Measurements from ENCODE around the gene C1QL1.

C1QL1 gene

DNA sequence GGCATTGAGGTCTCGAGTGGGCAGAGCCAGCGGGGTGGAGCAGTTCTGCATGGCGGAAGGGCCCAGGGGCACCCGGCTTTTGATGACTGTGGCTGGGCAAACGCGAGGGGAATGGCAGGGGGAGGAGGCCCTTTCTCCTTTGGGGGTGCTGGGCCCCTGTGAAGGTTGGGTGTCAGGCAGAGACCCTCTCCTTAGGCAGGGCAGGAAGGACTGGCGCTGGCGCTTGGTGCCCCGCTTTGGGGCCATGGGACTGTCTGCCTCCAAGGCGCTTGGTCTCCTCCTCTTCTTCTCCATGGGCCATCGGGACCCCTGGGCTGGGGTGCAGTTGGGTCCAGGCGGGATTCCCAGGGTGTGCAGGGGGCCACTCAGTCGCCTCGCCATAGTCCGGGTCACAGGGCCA lies 40.0 kb downstream of the C1QL1 start:
- peak; percentile 8 for DNase-seq

- DNase-seq = peak; percentile 15
Observed at GRCh38 chr17:44927696-44928095, 40.4 kb downstream of the C1QL1 start.

GRCh38 chr17:44926821-44927525 lies 41.1 kb downstream of the C1QL1 start:
- DNase-seq = peak; percentile 15

- peak; percentile 15 for DNase-seq
Observed at GRCh38 chr17:44925731-44926697, 42.1 kb downstream of the C1QL1 start.

GRCh38 chr17:44924107-44924544 lies 44.0 kb downstream of the C1QL1 start:
- no peak for DNase-seq

DNA sequence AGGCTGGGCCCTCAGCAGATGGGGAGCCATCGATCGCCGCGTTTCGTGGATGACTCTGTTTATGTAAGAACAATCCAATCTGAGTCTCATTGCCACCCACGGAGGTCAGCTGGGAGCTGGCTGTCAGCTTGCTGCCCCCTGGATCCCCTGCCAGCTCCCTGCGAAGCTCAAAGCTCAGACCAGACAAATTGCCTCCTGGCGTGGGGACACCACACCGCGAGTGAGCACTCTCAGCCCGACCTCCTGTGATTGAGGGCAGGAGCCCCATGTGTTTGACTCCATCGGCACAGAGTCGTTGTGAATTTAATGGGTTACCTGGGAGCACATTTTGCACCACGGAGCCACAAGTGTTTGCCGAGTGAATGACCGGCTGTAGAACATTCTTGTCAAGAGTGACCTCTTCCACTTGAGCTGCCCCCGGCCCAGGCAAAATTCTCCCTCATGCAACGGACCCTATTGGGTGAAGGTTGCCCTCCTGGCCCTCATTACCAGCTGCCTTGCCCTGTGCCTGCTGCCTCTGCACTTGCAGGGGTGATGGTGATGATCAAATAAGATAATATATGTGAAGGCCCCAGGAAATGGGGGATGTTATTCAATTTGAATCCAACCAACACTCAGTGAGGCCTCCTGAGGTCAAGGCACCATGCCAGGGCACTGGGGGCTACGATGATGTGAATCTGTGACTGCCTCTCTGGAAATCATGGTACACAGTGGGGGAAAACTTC lies 45.2 kb downstream of the C1QL1 start:
- peak; percentile 18 for DNase-seq

DNA sequence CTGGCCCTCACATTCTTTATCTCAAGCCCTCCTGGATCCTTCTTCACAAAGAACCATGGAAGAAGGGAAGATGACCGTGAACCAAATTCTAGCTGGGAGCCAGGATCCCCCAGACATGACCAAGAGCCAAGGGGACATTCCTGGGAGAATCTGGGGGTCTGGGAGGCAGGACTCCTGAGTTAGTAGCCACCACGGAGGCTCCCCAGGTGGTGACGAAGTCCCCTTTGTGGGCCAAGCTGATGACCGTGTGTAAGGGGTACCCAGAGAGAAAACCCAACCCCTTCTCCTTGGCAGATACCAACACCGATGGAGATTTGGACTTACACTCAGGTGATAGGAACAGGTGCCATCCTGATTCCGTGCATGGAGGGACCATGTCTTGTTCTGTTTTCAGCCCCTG lies 46.0 kb downstream of the C1QL1 start:
- DNase-seq = peak; percentile 18

DNA sequence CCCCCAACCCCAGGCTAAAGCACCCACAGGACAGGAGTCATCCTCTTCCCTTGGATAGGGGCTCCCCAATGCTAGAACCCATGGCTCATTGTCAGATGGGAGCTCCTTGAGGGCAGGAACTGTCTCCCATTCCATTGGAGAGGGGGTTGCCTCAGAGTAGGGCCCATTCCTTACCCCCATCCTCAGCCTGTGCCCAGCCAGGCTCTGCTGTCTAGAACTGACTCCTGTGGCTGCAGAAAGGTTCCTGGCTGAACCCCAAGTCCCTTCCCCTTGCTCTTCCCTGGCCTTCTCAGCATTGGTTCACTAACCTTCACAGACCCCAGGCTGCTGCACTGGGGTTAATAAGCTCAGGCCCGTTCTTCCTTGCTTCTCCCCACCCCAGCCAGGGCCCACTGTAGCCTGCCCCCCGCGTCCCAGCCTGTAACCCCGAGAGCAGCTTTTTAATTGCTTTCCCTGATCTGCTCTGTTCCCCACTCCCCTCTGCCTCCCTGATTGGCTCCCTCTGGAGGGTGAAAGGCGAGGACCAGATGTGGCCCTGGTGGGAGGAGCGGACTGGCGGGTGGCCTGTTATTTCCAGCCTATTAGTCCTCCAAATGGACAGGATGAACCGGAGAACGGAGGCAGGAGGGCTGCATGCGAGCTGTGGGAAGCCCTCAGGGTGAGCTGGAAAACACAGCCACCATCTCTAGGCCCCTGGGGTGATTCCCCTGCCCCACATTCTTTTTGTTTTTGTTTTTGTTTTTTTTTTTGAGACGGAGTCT lies 46.8 kb downstream of the C1QL1 start:
- DNase-seq = peak; percentile 33

DNA sequence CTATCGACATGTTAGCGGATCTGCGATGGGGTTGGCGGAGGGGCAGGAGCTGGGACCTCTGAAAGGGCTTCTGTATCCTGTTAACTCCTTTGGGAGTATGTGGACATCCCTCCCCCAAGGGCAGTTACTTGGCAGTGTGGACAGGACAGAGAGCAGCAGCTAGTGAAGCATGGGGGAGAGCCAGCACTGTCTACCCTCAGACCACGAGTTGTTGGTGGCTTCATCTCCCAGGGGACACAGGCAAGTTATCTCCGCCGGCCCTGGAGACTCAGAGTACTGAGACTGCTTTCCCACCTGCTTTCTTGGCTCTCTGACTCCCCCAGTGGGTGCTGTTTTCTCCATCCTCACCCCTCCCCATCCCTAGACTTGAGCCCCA lies 47.5 kb downstream of the C1QL1 start:
- DNase-seq = peak; percentile 29

- DNase-seq = peak; percentile 87
Observed at GRCh38 chr17:44919885-44920564, 48.1 kb downstream of the C1QL1 start.

- DNase-seq = no peak
Observed at GRCh38 chr17:44919411-44919810, 48.7 kb downstream of the C1QL1 start.

- DNase-seq = no peak
Observed at GRCh38 chr17:44918006-44918405, 50.1 kb downstream of the C1QL1 start.

- peak; percentile 5 for DNase-seq
Observed at GRCh38 chr17:44917456-44917855, 50.6 kb downstream of the C1QL1 start.

- DNase-seq = peak; percentile 63
Observed at GRCh38 chr17:44916781-44917241, 51.3 kb downstream of the C1QL1 start.

DNA sequence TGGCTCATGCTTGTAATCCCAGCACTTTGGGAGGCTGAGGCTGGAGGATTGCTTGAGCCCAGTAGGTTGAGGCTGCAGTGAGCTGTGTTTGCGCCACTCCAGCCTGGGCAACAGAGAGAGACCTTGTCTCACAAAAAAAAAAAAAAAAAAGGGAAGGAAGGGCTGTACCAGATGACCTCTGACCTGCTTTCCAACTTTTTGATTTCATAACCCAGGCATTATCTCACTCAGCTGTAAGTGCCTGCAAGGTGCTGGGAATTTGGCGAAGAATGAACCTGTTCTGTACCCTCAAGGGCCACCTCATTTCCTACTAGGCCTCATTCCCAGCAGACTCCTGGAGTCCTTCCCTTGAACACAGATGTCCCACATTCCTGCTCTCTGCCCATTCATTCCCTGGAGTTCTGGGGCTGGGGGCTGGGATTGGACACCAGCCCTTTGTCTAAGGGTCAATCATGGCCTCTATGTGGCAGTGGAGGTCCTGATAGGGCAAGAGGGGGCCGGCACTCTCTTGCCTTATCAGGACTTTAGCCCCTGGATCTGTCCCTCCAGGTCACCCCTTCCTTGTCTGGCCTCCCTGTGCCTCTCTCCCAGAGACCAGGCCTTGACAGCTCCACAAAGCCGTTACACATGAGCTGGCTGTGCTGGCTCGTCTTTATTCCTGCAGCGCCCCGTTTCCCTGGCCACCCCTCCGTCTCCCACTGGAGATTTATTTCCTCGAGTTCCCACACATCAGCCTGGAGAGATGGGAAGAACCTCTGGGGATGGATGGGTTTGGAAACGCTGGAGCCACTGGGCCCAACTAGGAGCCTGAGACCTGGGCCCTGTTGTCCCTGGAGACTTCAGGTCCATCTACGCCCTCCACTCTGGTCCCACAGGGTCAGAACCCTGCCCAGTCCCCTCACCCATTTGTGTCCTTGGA lies 52.0 kb downstream of the C1QL1 start:
- peak; percentile 12 for DNase-seq

GRCh38 chr17:44915321-44915726 lies 52.8 kb downstream of the C1QL1 start, which contains the start of gene GFAP:
Gene GFAP (minus strand): TSS chr17:44915500. CDS start chr17:44915486, 14 bp downstream.
- no peak for DNase-seq

GRCh38 chr17:44914698-44915271 lies 53.3 kb downstream of the C1QL1 start:
- no peak for DNase-seq

DNA sequence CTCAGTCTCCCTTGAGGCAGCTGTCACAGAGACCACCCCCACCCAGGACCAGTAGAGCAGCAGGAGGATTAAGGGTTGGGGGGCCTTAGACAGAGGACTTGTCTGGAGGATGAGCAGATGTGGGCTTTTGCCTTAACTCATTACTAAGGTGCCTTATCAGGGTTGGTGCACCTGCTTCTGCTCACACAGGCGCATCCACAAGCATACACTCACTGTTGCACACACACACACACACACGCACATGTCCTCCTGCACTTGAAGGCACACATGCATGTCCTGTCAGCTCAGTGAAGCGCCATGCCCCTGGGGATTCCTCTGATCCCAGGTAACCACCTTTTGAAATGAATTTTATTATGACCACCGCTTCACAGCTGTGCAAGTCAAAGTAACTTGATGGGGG lies 54.0 kb downstream of the C1QL1 start:
- no peak for DNase-seq

DNA sequence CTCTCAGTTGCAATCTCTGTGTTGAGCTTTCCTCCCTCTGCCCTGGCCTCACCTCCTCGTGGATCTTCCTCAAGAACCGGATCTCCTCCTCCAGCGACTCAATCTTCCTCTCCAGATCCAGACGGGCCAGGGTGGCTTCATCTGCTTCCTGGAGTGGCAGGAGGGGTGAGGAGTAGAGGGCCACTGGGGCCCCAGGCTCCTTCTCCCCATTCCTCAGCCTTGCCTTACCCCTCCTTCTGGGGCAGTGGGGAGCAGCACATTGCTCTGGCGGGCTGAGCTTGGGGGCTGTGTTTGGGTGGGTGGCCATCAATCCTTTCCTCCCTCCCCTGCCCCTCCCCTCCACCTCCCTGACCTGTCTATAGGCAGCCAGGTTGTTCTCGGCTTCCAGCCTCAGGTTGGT lies 54.4 kb downstream of the C1QL1 start:
- no peak for DNase-seq
